ENCODE results near the gene TNFRSF8.

- TF ChIP-seq EZH2 (IDR thresholded peaks at IDR 0.05; ENCODE audit: borderline replicate concordance, low read length) = no peak
- TF ChIP-seq CTCF (conservative IDR thresholded peaks at IDR 0.05 in 1 of 2, IDR thresholded peaks at IDR 0.05 in 1 of 2; ENCODE audit: extremely low read depth in 1 of 2, insufficient read depth in 1 of 2, low read depth in 1 of 2, low read length in 2 of 2) = no peak
These were observed 10.0 kb upstream of the TNFRSF8 start for GRCh38 chr1:12052997-12053686.

Measured in mammary epithelial cell (primary cell).